Measurements from ENCODE around the gene EEPD1. TPM values are rescaled to one million over a fixed set of nuclear protein-coding genes. Genes with fewer than 3 reads are reported as not detected.

EEPD1 gene
- total RNA-seq, 1 experiment from 2014 or later, result 48.0 TPM

DNA sequence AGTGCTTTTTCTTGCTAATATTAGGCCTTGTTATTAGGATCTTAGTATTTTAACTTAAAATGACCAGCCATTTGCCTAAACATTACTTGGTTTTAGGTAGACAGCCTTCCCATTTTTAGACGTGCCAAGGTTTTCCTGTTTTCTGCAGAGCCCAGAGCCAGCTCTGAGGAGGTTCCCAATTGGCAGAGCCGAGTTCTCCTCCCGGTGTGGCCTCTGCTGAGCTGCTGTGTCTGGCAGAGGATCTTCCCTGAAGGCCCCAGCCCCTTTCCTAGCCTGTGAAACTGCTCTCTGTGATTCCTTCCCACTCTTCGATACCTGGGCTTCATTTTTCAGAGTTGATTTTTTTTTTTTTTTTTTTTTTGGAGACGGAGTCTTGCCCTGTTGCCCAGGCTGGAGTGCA, 91.4 kb downstream of the EEPD1 start:
- TF ChIP-seq, protein P1, sequence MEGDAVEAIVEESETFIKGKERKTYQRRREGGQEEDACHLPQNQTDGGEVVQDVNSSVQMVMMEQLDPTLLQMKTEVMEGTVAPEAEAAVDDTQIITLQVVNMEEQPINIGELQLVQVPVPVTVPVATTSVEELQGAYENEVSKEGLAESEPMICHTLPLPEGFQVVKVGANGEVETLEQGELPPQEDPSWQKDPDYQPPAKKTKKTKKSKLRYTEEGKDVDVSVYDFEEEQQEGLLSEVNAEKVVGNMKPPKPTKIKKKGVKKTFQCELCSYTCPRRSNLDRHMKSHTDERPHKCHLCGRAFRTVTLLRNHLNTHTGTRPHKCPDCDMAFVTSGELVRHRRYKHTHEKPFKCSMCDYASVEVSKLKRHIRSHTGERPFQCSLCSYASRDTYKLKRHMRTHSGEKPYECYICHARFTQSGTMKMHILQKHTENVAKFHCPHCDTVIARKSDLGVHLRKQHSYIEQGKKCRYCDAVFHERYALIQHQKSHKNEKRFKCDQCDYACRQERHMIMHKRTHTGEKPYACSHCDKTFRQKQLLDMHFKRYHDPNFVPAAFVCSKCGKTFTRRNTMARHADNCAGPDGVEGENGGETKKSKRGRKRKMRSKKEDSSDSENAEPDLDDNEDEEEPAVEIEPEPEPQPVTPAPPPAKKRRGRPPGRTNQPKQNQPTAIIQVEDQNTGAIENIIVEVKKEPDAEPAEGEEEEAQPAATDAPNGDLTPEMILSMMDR (IDR thresholded peaks at IDR 0.05), result no peak
- TF ChIP-seq, protein P2, sequence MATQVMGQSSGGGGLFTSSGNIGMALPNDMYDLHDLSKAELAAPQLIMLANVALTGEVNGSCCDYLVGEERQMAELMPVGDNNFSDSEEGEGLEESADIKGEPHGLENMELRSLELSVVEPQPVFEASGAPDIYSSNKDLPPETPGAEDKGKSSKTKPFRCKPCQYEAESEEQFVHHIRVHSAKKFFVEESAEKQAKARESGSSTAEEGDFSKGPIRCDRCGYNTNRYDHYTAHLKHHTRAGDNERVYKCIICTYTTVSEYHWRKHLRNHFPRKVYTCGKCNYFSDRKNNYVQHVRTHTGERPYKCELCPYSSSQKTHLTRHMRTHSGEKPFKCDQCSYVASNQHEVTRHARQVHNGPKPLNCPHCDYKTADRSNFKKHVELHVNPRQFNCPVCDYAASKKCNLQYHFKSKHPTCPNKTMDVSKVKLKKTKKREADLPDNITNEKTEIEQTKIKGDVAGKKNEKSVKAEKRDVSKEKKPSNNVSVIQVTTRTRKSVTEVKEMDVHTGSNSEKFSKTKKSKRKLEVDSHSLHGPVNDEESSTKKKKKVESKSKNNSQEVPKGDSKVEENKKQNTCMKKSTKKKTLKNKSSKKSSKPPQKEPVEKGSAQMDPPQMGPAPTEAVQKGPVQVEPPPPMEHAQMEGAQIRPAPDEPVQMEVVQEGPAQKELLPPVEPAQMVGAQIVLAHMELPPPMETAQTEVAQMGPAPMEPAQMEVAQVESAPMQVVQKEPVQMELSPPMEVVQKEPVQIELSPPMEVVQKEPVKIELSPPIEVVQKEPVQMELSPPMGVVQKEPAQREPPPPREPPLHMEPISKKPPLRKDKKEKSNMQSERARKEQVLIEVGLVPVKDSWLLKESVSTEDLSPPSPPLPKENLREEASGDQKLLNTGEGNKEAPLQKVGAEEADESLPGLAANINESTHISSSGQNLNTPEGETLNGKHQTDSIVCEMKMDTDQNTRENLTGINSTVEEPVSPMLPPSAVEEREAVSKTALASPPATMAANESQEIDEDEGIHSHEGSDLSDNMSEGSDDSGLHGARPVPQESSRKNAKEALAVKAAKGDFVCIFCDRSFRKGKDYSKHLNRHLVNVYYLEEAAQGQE (IDR thresholded peaks at IDR 0.05; ENCODE audit: insufficient read depth in 1 of 2, low read depth in 2 of 2, low read length in 1 of 2), result no peak
- TF ChIP-seq POLR2AphosphoS5 (IDR thresholded peaks at IDR 0.05; ENCODE audit: low read depth, low read length), result no peak
- no peak for TF ChIP-seq TCF7L2 (IDR thresholded peaks at IDR 0.05; ENCODE audit: low read depth, low read length)
- no peak for TF ChIP-seq SIN3A (IDR thresholded peaks at IDR 0.05; ENCODE audit: borderline replicate concordance, insufficient read depth, low read depth, low read length)
- POLR2A ChIA-PET, result no interaction called here
- no peak overlapping the region for H3K27ac ChIP-seq (ENCODE audit: low read length)
- CTCF ChIA-PET, result interaction anchor here (0.7 kb wide), 1 partner anchor 260 kb away, joined by 3 read pairs; no protein-coding TSS in a partner anchor
- H3K36me3 ChIP-seq (ENCODE audit: control insufficient read depth, insufficient read depth, low read length), result no peaks in the 10 kb centered on the region; the same call in 1 of the 2 replicates
- intact Hi-C loops (cut with micrococcal nuclease; ENCODE audit: unreplicated experiment), result no loop called here
- H3K4me3 ChIP-seq (ENCODE audit: low read depth in 2 of 2, low read length in 2 of 2), result no peak overlapping the region
- no peaks in the 10 kb centered on the region for H3K27me3 ChIP-seq (ENCODE audit: control insufficient read depth, insufficient read depth, low read length)
- in situ Hi-C loops (cut with HindIII; ENCODE audit: low pct_unique_long_range_greater_than_20kb, low sequenced_read_pairs), result no loop called here
- DNase-seq (ENCODE audit: low read depth, low spot score) (no peak), ATAC-seq (no peak)
- no TSS peak for BruUV-seq (replicated peaks)
- peaks cover 6% of the 10 kb centered on the region; the same call in 1 of the 2 replicates for H3K4me1 ChIP-seq (ENCODE audit: control insufficient read depth, insufficient read depth, low read length)
- no peaks in the 10 kb centered on the region for H3K9me3 ChIP-seq (ENCODE audit: control insufficient read depth, insufficient read depth, low read depth, low read length)

DNA sequence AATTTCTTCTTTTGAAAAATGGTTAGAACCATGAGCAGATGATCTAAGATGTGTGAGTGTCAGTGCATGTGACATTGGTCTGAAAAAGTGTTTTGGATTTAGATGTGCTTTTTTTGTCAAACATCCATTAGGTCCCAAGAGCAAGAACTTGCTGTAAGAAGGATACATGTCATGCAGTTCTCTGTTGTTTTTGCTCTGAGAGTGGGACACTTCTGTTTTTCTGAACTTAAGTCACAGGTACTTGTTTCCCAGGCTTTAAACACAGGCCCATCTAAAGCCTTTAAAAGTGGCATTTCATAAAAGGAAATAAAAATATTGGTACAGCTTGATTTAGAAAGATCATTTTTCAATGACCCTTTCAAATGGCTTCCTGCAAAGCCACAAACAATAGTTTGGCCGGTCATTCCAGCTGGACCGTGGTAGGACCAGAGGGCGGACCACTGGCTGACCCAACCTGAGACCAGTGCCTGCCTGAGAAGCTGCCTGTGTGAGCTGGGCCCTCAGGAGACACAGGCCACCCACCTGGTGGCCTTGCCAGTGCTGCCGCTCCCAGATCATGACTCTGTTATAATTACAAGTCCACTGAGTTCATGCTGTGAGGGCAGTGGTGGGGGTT, 92.7 kb downstream of the EEPD1 start:
- TF ChIP-seq SIN3A (IDR thresholded peaks at IDR 0.05; ENCODE audit: borderline replicate concordance, insufficient read depth, low read depth, low read length) (no peak), POLR2AphosphoS5 (IDR thresholded peaks at IDR 0.05; ENCODE audit: low read depth, low read length) (no peak), TCF7L2 (IDR thresholded peaks at IDR 0.05; ENCODE audit: low read depth, low read length) (no peak)
- TF ChIP-seq, protein P2 (IDR thresholded peaks at IDR 0.05; ENCODE audit: insufficient read depth in 1 of 2, low read depth in 2 of 2, low read length in 1 of 2), result no peak
- TF ChIP-seq, protein P1 (IDR thresholded peaks at IDR 0.05), result no peak
- H3K4me3 ChIP-seq (ENCODE audit: low read depth in 2 of 2, low read length in 2 of 2), result no peak overlapping the region
- H3K9me3 ChIP-seq (ENCODE audit: control insufficient read depth, insufficient read depth, low read depth, low read length), result no peaks in the 10 kb centered on the region
- in situ Hi-C loops (cut with HindIII; ENCODE audit: low pct_unique_long_range_greater_than_20kb, low sequenced_read_pairs) (no loop called here), intact Hi-C loops (cut with micrococcal nuclease; ENCODE audit: unreplicated experiment) (no loop called here)
- H3K27ac ChIP-seq (ENCODE audit: low read length), result peak overlapping the region; percentile 29
- DNase-seq (ENCODE audit: low read depth, low spot score) (no peak), ATAC-seq (no peak)
- peaks cover 6% of the 10 kb centered on the region; the same call in 1 of the 2 replicates for H3K4me1 ChIP-seq (ENCODE audit: control insufficient read depth, insufficient read depth, low read length)
- POLR2A ChIA-PET, result no interaction called here
- no peaks in the 10 kb centered on the region; the same call in 1 of the 2 replicates for H3K36me3 ChIP-seq (ENCODE audit: control insufficient read depth, insufficient read depth, low read length)
- H3K27me3 ChIP-seq (ENCODE audit: control insufficient read depth, insufficient read depth, low read length), result no peaks in the 10 kb centered on the region
- BruUV-seq (replicated peaks), result no TSS peak
- CTCF ChIA-PET, result no interaction called here

Measured in Panc1 (cell line).